Measurements from ENCODE around the gene SMYD5.
"Not testable (repeated sequence)": the region's sequence is repeated elsewhere in the genome, so short reads cannot be mapped to it uniquely, and the experiment has no call there.

Gene SMYD5

GRCh38 chr2:73262108-73262651 is 48.1 kb downstream of the SMYD5 start:
- no peak for DNase-seq

- DNase-seq = not testable (repeated sequence)
Measured at GRCh38 chr2:73262691-73263429, 48.8 kb downstream of the SMYD5 start.

- no peak for DNase-seq
Measured at GRCh38 chr2:73263540-73264331, 49.7 kb downstream of the SMYD5 start.

- no peak for DNase-seq
Measured at GRCh38 chr2:73264332-73264606, 50.2 kb downstream of the SMYD5 start.

GRCh38 chr2:73264783-73265182 is 50.7 kb downstream of the SMYD5 start:
- DNase-seq = no peak

- DNase-seq = no peak
Measured at GRCh38 chr2:73265298-73266060, 51.4 kb downstream of the SMYD5 start.

- DNase-seq = no peak
Measured at GRCh38 chr2:73266061-73266901, 52.2 kb downstream of the SMYD5 start.

- no peak for DNase-seq
Measured at GRCh38 chr2:73267008-73267407, 53.0 kb downstream of the SMYD5 start.

- no peak for DNase-seq
Measured at GRCh38 chr2:73268366-73268829, 54.4 kb downstream of the SMYD5 start.

GRCh38 chr2:73268830-73269685 is 55.0 kb downstream of the SMYD5 start:
- DNase-seq = no peak

- no peak for DNase-seq
Measured at GRCh38 chr2:73269686-73270465, 55.8 kb downstream of the SMYD5 start.

GRCh38 chr2:73272270-73272669 is 58.2 kb downstream of the SMYD5 start:
- DNase-seq = no peak

All from MV-4-11 (cell line).